Mucosa of descending colon (tissue), 3 donors: Measurements from ENCODE around the gene NEURL2. TPM values are rescaled to one million over a fixed set of nuclear protein-coding genes. Genes with fewer than 3 reads are reported as not detected.
"Not testable (repeated sequence)": the region's sequence is repeated elsewhere in the genome, so short reads cannot be mapped to it uniquely, and the experiment has no call there.

Experiments
- ATAC-seq: fragments of 200-7000 bp; cut with Tn5 transposase; one replicate; pipeline ENCODE4 v1.9.1; 2020; ENCODE audit warnings: mild to moderate bottlenecking, moderate library complexity
- DNase-seq, 3 donors: peaks; one replicate each; pipeline ENCODE4 v3.0.0-alpha.2; 2020
- H3K36me3 ChIP-seq: fragments of 200-600 bp; one replicate; pipeline ENCODE4 v1.8.0; 2021; ENCODE audit warnings: low read depth, mild to moderate bottlenecking
- H3K4me1 ChIP-seq: fragments of 200-600 bp; one replicate; pipeline ENCODE4 v1.8.0; 2021; ENCODE audit warnings: low read depth, mild to moderate bottlenecking
- H3K4me3 ChIP-seq: fragments of 200-600 bp; one replicate; pipeline ENCODE4 v1.8.0; 2021; ENCODE audit warnings: mild to moderate bottlenecking
- H3K9me3 ChIP-seq: fragments of 200-600 bp; one replicate; pipeline ENCODE4 v1.8.0; 2021; ENCODE audit warnings: mild to moderate bottlenecking
- CTCF ChIP-seq: fragments of 200-600 bp; IDR thresholded peaks from one replicate; pipeline ENCODE4 v1.8.0; 2022; ENCODE audit warnings: antibody characterized with exemption, mild to moderate bottlenecking
- intact Hi-C, 2 donors: fragments of 100-400 bp; cut with DNase I in 1 of 2; cut with micrococcal nuclease in 1 of 2; formaldehyde crosslinking; loops; one replicate each; pipeline versions ENCODE4 v1.11.0 to v1.11.1; 2022; cut with DNase I, micrococcal nuclease
- total RNA-seq, 3 donors: library from RNA; stranded (reverse); fragmentation: NEBNext Ultra II Directional in 2 of 3; extraction: Animal tissue kit (Norgen Biotek cat#: 25700) in 2 of 3; gene quantifications; one replicate each; pipeline versions ENCODE4 v1.2.1 to v1.2.4, GENCODE V29; 2021 to 2023
- donor health status: DM: no; HTN: no; CAD: no; lungs with moderate emphysema.
- donor health status: DM: no; HTN: no; CAD: no.
- donor health status: DM: no; HTN: yes; CAD: no.

Gene NEURL2
- total RNA-seq, 3 donors from 2014 or later: 4.2 to 9.1 (median 8.5) TPM

GRCh38 chr20:45937765-45938164 lies 46.8 kb upstream of the NEURL2 start:
- peaks cover 13% of the 10 kb centered on the region for H3K36me3 ChIP-seq
- intact Hi-C loops: loop anchor here in 1 of 2 donors (10.0 kb wide), 1 partner anchor 113 kb away; the partner anchor contains the start of gene TNNC2
- H3K9me3 ChIP-seq: no peaks in the 10 kb centered on the region
- H3K4me1 ChIP-seq: peaks cover 6% of the 10 kb centered on the region
- no peak for TF ChIP-seq CTCF
- no peak for ATAC-seq
- H3K4me3 ChIP-seq: no peak overlapping the region
- DNase-seq: peak in 1 of 3 donors; percentile 3

GRCh38 chr20:45935416-45936046 lies 44.5 kb upstream of the NEURL2 start:
- DNase-seq: no peak
- H3K4me3 ChIP-seq: peak overlapping the region; percentile 85
- peaks cover 6% of the 10 kb centered on the region for H3K4me1 ChIP-seq
- peaks cover 13% of the 10 kb centered on the region for H3K36me3 ChIP-seq
- intact Hi-C loops: loop anchor here in 1 of 2 donors (10.0 kb wide), 1 partner anchor 111 kb away; the partner anchor contains the start of gene TNNC2
- H3K9me3 ChIP-seq: no peaks in the 10 kb centered on the region
- peak; percentile 3 for ATAC-seq
- TF ChIP-seq CTCF: no peak

- peaks cover 8% of the 10 kb centered on the region for H3K36me3 ChIP-seq
- ATAC-seq (peak; percentile 94), DNase-seq (peak; percentile 98)
- no peaks in the 10 kb centered on the region for H3K9me3 ChIP-seq
- intact Hi-C loops: loop anchor here in 1 of 2 donors (10.0 kb wide), 1 partner anchor 110 kb away; the partner anchor contains the start of gene TNNC2
- TF ChIP-seq CTCF: no peak
- peaks cover 6% of the 10 kb centered on the region for H3K4me1 ChIP-seq
- H3K4me3 ChIP-seq: peak within 1 kb of the TSS; percentile 85
Observed at GRCh38 chr20:45934586-45935415, 43.8 kb upstream of the NEURL2 start, which contains the start of gene PCIF1. TSS of gene PCIF1 (plus strand) at chr20:45934683. CDS start at chr20:45939000, 4,317 bp downstream.

GRCh38 chr20:45934046-45934585 lies 43.1 kb upstream of the NEURL2 start:
- TF ChIP-seq CTCF: no peak
- peak; percentile 25 for ATAC-seq
- intact Hi-C loops: loop anchor here in 1 of 2 donors (10.0 kb wide), 1 partner anchor 109 kb away; the partner anchor contains the start of gene TNNC2
- Histone ChIP-seq H3K36me3 (peaks cover 8% of the 10 kb centered on the region), H3K9me3 (no peaks in the 10 kb centered on the region), H3K4me1 (peaks cover 6% of the 10 kb centered on the region), H3K4me3 (peak overlapping the region; percentile 85)
- DNase-seq: peak in 1 of 3 donors; percentile 87

GRCh38 chr20:45933266-45934045 lies 42.4 kb upstream of the NEURL2 start:
- Histone ChIP-seq H3K9me3 (no peaks in the 10 kb centered on the region), H3K36me3 (peaks cover 8% of the 10 kb centered on the region), H3K4me3 (peak overlapping the region; percentile 85), H3K4me1 (peaks cover 6% of the 10 kb centered on the region)
- ATAC-seq: peak; percentile 44
- intact Hi-C loops: loop anchor here in 1 of 2 donors (10.0 kb wide), 1 partner anchor 109 kb away; the partner anchor contains the start of gene TNNC2
- peak; percentile 71 to 86 (median 77) for DNase-seq
- TF ChIP-seq CTCF: no peak

- not testable (repeated sequence) for ATAC-seq
- DNase-seq: peak in 1 of 3 donors; percentile 42
Observed at GRCh38 chr20:45931680-45932079, 40.7 kb upstream of the NEURL2 start.

More at GRCh38 chr20:45931680-45932079, 40.7 kb upstream of the NEURL2 start:
- intact Hi-C loops: loop anchor here in 1 of 2 donors (10.0 kb wide), 1 partner anchor 107 kb away; the partner anchor contains the start of gene TNNC2
- not testable (repeated sequence) for H3K36me3 ChIP-seq, H3K4me3 ChIP-seq, H3K9me3 ChIP-seq, H3K4me1 ChIP-seq
